ENCODE results near the gene BACE1-AS.
A peak's percentile ranks its signal among the peaks of the same experiment; 100 is the strongest.
"Not testable (repeated sequence)": the region's sequence is repeated elsewhere in the genome, so short reads cannot be mapped to it uniquely, and the experiment has no call there.

BACE1-AS gene

DNA sequence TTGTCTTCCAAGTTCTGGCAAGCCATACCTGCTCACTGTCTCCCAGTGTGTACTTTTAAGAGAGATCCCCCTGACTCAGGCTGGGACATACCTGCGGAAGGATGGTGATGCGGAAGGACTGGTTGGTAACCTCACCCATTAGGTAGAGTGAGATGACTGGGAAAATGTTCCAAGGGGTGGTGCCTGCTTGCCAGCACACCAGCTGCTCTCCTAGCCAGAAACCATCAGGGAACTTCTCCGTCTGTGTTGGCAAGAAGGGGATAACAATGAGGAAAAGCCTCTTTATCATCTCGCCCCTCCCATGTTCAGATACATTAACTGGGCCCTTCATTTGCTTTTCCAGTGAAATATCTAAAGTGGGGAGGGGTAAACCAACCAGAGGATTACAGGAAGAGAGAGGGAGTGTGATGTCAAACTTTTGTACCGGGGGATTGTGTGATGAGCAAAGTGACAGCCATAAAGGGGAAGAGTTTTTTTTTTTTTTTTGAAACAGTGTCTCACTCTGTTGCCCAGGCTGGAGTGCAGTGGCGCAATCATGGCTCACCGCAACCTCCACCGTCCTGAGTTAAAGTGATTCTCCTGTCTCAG, at the start of gene BACE1-AS:
BACE1-AS (plus strand) TSS at position 538 of the 588 bp plus-strand sequence.
- no peak for DNase-seq

DNA sequence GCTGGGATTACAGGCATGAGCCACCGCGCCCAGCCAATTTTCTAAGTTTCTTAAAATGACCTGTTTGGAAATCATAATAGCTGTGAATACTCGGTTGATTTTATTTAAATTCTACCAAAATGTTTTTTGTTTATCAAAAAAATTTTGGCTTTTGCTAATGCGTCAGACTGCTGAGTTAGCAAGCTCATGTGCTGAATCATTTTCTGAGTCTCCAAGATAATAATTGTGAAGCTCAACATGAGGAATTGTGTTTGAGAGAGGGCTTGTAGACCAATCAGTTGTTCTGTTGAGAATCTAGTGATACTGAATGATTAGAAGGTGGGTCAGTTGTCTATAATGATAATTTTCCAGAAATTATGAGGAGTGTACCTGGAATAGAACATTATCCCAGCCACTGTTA, 42.8 kb upstream of the BACE1-AS start:
- no peak for DNase-seq

DNA sequence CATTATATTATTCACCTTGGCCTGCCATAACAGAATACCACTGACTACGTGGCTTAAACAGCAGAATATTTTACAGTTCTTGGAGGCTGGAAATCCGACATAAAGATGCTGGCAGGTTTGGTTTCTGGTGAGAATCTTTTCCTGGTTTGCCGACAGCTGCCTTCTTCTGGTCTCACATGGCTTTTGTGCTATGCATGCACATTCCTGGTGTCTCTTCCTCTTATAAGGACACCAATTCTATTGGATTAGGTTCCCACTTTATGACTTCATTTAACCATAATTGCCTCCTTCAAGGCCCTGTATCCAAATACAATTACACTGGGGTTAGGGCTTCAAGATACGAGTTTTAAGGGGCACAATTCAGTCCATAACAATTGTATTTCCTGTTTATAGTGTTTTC, 41.6 kb upstream of the BACE1-AS start:
- no peak for DNase-seq

DNA sequence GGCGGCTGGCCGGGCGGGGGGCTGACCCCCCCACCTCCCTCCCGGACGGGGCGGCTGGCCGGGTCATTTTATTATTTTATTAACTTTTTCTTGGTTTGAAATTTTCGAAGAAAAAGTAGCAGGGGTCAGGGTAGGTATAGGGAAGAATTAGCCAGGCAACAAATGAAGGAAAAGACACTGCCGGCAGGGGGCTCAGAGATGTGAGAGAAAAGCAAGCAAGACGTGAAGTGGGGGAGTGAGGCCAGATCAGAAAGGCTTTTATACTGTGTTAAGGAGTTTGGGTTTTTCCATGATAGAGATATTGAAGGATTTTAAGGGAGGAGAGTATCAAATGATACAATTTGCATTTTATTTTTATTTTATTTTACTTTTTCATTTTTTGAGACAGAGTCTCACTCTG, 39.6 kb upstream of the BACE1-AS start:
- no peak for DNase-seq

DNA sequence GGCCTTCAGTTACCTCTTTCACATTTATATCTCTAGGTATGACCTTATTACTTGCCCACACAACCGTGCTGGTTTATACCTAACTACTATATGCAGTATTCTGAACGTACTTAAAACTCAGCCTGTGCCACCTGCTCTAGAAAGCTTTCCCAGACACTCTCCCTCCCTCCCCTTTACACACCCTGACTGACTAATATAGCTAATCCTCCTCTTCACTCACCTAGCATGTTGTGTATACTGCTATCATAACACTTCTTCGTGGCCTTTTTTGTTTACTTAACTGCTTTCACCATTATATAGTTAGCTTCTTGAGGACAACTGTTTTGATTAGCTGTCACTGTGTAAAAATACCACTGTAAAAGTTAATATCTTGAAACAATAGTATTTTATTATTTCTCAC, 35.2 kb upstream of the BACE1-AS start:
- no peak for DNase-seq

DNA sequence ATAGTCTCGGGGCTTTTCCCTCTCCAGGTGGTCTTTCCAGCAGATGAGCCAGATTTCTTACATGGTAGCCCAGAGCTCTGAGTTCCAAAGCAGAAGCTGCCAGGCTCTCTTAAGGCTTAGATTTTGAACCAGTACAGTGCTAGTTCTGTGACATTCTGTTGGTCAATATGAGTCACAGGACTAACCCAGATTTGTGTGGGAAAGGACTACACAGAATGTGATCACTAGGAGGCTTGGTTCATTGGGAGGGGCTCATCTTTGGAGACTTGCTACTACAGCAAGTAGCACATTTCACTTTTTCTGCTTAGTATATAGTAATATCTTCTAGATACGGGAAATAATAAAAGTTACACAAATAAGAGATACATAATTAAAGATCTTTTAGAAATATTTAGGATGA, 34.6 kb upstream of the BACE1-AS start:
- DNase-seq = peak in 2 of 3 donors; percentile 20 to 33

DNA sequence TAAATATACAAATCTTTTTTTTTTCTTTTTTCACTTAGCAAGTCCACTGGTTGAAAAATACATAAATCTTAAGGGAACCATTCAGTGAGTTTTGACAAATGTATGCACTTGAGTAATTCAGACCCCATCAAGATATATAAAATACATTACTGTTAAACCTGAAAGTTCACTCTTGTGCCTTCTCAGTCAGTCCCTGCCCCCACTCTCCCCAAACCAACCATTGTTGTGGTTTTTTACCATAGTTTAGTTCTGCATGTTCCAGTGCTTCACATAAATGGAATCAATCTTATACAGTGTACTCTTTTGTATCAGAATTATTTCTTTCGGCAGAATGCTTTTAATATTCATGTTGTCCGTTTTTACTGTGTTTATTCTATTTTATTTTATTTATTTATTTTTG, 32.6 kb upstream of the BACE1-AS start:
- no peak for DNase-seq

DNA sequence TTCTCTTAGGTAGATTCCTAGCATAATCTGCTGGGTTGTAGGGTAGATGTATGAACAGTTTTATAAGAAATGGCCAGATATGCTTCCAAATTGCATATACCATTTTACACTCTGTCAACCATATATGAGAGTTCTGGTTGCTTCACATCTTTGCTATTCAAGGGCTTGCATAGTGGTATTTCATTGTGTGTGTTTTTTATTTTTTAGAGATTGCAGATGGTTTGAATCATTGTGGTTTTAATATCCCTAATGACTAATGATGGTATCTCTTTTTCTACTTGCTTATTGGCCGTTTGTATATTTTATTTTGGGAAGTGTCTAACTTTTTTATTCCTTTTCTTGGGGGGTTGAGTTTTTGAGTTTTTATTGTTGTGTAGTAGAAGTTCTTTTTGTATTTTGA, 31.7 kb upstream of the BACE1-AS start:
- no peak for DNase-seq

DNA sequence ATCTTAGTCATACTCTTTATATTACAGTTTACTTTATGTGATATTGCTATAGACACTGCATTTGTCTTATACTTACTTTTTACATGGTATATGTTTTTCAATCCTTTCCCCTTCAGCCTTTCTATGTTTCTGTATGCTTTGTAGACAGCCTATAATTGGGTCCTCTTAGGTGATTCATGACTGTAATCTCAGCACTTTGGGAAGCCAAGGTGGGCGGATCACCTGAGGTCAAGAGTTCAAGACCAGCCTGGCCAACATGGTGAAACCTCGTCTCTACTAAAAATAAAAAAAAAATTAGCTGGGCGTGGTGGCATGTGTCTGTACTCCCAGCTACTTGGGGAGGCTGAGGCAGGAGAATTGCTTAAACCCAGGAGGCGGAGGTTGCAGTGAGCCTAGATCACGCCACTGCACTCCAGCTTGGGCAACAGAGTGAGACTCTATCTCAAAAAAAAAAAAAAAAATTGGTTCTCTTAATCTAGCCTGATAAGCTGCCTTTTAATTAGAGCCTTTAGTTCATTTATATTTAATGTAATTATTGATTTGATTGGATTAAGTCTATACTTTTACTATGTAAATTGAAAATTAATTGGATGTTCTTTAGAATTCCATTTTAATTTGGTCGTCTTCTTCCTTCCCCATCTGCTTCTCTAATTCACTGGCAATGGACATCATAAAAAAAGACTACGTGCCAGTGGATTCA, 26.4 kb upstream of the BACE1-AS start:
- DNase-seq = not testable (repeated sequence)

DNA sequence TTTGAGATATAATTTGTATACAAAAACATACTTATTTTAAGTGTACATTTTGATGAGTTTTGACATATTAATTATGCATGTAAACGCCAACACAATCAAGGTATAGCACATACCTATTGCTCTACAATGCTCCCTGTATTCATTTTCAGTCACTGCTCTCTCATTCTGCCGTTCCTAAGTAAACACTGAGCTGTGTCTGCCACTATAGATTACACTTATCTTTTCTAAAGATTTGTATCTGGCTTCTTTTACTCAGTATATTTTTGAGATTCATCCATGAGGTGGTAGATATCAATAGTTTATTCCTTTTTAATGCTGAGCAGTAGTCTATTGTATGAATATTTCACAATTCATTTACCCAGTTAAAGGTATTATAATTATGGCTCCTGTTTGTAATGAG, 25.4 kb upstream of the BACE1-AS start:
- no peak for DNase-seq

DNA sequence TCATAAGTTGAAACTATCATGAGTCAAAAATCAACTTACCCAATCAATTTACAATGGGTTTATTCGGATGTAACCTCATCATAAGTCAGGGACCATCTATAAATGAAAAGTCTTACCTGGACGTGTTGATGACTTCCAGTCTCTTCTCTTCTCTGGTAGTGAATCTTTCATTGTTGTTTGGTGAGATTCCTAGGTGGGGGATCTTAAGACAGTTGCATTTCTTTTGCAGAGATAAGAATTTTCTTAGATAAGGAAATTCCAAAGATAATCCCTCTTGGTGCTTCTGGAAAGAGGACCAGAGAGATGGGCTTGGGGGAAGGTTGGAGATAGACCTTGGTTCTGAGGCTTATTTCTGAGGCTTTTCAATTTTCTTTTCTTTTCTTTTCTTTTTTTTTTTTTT, 21.3 kb upstream of the BACE1-AS start:
- DNase-seq = no peak

DNA sequence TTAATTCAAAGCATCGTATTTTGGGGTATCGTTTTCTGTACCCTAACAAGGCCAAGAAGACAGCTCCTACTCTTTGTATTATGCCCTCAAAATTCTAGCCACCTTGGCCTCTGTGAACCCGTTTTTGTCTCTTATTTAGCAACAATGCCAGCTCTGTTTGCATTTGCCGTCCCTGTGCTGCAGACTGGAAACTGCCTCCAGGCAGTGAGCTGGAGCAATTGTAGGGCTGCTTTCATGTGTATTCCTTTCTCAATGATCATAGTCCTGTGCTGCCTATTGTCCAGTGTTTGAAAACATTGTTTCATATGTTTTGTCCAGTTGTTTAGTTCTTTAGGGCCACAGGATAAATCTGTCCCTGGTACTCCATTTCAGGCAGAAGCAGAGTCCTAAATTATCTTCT, 19.9 kb upstream of the BACE1-AS start:
- no peak for DNase-seq

DNA sequence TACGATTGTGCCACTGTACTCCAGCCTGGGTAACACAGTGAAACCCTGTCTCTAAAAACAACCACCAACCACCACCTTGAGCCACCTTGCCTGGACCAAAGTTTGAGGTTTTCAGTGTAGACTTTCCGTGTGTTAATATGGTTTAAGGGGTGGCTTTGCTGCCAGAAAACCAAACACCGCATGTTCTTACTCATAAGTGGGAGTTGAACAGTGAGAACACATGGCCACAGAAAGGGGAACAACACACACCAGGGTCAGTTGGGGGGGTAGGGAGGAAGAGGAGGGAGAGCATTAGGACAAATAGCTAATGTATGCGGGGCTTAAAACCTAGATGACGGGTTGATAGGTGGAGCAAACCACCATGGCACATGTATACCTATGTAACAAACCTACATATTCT, 19.0 kb upstream of the BACE1-AS start:
- not testable (repeated sequence) for DNase-seq

DNA sequence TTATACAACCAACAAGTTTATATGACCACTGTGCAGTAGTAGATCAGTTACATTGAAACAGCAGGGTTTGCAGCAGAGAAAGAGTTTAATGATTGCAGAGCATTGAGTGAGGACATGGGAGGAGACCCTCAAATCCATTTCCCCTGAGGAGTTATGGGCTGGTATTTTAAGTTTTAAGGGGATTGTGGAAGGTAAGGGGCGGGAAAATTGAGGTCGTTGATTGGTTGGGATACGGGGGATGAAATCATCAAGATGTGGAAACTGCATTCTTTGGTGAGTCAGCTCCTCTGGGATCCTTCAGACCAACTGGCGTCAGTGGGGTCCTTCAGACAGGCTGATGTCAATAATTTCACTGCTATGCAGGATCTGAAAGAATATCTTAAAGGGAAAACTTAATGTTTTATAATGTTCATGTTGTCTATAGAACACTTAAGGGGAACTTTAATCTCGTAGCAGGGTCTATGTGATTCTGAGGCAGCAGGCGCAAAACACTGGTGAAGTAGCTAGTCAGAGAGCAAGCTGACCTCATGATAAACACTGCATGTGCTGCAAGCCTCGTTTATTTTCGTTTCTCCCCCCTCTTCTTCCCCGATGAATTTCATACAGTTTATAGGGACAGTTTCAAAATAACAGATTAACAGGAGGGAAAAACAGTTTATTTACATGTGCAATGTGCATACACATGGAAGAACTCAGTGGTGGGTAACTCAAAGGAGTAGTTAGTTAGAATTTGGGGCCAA, 17.4 kb upstream of the BACE1-AS start:
- DNase-seq = peak in 1 of 3 donors; percentile 9

DNA sequence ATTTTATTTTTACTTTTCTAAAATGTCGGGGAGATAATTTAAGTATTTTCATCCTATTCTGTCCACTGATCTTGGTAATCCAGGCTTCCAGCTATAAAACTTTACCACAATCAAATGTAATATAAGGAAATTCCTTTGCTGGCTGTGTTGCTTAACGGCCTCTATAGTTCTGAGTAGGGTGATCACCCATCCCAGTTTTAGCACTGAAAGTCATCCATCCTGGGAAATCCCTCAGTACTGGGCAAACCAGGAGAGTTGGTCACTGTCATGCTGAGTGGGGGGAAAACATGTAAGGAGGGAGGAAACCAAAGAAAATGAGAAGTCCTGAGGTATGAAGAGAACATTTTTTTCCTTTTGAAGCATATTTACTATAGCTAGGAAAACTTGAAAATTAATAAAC, 12.8 kb upstream of the BACE1-AS start:
- DNase-seq = peak; percentile 46 to 63 (median 49)

DNA sequence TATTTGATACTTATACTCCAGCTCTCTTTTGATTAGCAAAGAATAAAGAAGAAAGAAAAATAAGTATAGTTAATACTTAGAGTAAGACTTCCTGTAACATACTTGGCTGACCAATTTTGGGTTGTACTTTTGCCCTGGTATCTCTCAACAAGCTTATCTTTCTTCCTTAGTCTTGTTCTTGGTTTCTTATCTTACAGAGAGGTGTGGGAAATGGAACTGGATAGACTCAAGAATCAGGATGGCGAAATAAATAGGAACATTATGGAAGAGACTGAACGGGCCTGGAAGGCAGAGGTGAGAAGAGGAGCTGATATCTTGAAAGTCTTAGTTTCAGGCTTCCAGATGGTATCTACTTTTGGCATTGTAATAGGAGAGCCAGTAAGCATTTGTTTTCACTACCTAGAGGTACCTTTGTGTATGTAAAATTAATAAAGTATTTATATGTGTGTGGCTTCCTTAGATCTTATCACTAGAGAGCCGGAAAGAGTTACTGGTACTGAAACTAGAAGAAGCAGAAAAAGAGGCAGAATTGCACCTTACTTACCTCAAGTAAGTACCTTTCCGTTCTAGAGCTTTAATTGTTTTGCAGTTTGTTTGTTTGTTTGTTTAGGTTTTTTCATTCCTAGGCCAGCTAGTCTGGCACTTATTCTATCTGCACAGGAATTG, 11.3 kb upstream of the BACE1-AS start:
- no peak for DNase-seq

DNA sequence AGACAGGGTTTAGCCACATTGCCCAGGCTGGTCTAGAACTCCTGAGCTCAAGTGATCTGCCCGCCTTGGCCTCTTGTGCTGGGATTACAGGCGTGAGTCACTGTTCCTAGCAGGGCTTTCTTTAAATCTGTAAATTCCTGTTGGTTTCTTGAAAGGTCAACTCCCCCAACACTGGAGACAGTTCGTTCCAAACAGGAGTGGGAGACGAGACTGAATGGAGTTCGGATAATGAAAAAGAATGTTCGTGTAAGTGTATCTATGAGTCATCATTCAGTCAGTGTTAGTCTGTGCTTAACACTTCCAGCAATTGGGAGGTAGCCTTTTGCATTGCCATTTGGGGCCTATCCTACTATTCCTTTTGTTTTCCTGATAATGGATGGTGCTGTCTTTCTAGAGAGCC, 10.0 kb upstream of the BACE1-AS start:
- no peak for DNase-seq

DNA sequence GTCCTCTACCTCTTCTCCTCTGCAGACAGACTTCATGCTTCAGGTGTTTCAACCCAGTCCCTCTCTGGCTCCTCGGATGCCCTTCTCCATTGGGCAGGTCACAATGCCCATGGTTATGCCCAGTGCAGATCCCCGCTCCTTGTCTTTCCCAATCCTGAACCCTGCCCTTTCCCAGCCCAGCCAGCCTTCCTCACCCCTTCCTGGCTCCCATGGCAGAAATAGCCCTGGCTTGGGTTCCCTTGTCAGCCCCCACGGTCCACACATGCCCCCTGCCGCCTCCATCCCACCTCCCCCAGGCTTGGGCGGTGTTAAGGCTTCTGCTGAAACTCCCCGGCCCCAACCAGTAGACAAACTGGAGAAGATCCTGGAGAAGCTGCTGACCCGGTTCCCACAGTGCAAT, 9.3 kb upstream of the BACE1-AS start:
- DNase-seq = no peak

DNA sequence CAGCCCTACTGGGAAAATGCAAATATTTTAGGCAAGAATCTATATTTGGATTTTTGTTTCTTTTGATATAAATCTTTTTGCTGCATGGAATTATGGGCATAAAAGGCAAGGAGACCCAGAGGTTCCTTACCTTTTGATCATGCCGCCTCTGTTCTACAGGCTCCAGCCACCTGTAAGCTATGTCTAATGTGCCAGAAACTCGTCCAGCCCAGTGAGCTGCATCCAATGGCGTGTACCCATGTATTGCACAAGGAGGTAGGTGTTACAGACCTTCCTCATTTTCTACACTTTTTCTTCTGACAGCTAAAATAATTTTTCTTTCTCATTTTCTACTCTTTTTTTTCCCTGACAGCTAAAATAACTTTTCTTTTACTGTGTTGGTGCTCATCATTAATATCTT, 8.2 kb upstream of the BACE1-AS start:
- no peak for DNase-seq

DNA sequence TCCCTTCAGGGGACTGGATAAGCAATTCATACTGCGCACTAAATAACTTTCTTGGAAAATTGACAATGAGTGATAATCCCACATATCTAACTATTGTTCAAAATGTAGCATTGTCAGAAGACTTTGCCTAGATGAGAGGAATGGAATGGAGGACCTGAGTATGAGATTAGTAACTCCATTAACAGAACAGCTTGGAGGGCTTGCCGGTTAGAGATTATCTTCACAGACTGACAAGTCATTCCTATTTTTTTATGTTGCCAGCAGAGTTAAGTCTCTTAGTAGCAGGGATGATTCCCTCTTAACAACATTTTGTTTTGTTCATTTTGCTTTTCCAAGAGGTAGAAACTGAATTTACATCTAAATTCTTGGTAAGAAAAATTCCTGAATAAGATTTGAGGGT, 7.1 kb upstream of the BACE1-AS start:
- no peak for DNase-seq

DNA sequence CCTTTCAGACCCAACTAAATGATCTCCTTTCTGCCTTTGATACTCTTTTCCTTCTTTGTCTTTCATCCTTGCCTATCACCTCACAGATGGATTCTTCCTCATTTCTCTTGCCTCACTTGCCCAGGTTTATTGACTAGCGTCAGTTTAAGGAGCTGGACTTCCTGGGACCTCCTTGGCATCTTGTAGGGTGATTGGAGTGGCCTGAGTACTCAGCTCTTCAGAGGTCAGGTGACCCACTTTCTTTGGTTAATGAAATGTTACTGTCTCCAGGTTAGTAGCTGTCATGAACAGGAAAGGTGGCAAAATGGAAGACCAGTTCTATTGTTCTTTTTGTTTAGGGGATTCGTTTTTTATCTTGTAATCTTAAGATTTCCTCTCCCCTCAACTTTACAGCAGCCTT, 4.6 kb upstream of the BACE1-AS start:
- DNase-seq = no peak

DNA sequence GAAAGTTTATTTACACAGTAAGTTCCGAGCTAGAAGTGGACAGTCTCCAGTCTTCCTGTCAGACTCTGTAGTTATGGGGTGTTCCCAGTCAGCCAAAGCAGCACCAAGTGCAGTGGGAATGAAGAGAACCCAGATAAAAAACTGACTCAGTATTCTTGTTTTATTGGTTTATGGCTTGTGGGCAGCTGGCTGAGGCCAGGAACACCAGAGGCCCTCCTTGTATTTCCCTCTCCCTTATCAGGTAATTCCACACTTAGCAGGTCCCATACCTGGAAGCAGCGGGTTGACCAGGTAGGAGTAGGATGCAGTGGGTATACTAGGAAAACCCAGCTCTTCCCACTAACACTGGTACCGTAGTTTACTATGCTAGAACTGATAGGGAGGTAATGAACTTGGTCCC, 3.5 kb upstream of the BACE1-AS start:
- no peak for DNase-seq

DNA sequence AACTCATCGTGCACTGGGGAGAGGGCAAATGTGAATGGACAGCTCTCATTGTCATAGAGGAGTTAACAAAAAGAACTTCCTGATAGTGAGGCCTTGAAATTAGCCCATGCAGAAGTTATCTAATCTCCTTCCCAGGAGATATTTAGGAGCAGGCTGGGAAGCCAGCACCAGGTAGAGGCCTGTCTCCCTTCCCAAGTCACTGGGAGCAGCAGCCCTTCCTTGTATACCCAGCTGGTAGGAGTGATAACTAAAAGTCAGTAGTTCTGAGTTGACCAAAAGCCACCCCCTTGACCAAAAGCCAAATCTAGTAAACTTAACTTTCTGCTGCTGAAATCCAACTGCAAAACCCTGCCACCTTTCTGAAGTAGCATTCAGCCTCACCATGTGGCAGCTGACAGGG, 1.4 kb upstream of the BACE1-AS start:
- DNase-seq = no peak

DNA sequence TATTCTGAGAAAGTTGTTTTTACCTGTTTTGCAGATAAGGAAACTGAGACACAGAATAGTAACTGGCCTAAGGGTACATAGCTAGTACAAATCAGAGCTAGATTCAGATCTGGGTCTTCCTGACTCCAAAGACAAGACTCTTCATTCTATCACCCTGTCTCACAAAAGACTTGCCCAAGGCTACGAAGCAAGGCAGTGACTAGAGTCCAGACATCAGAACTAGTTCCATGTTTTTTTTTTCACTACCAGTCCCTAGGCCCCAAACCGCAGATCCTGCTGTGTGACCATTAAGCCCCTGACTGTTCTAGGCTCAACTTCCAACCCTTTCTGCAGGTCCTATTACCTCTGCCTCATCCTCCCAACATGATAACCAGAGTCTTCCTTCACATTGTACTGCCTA, 1.5 kb downstream of the BACE1-AS start:
- DNase-seq = no peak

All from suppressor macrophage treated with lipopolysaccharide for 1 hour (primary cell).